GM18507 (cell line): Measurements from ENCODE around the gene SEMA4A.

Experiments used
- DNase-seq: peaks from one replicate; pipeline ENCODE4 v3.0.0; 2011; ENCODE audit warnings: low read depth; ENCODE audit not compliant: insufficient read length; ENCODE audit errors: extremely low spot score
- FAIRE-seq: peaks from 2 replicates; lab custom pipeline; 2011; peaks lifted over from hg19 to GRCh38; lab: Jason Lieb, UNC

The SEMA4A gene

GRCh38 chr1:156217871-156218270 lies 64.5 kb downstream of the SEMA4A start:
- DNase-seq (no peak), FAIRE-seq (no peak)

- no peak for FAIRE-seq
- DNase-seq: no peak
These were observed 66.8 kb downstream of the SEMA4A start for GRCh38 chr1:156220226-156220625.

GRCh38 chr1:156221986-156222692 lies 68.8 kb downstream of the SEMA4A start:
- FAIRE-seq (no peak), DNase-seq (no peak)

- DNase-seq (no peak), FAIRE-seq (no peak)
These were observed 72.3 kb downstream of the SEMA4A start for GRCh38 chr1:156225677-156226014.

DNA sequence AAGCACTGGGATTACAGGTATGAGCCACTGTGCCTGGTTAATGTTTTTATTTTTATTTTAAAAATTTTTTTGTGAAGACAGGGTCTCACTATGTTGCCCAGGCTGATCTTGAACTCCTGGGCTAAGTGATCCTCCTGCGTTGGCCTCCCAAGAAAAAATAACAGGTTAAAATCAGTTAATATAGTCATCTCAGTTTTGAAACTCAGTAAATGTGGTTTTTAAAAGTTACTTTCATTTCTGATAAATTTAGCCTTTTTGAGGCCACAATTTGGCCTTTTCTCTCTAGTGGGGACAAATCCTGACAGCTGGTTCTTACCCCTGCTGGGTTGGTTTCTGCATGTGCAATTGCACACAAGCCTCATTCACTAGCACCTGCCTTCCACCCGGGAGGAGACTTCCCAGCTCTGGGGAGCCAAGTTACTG lies 72.7 kb downstream of the SEMA4A start:
- peak; percentile 88 for FAIRE-seq
- DNase-seq: peak; percentile 52

- FAIRE-seq: no peak
- DNase-seq: no peak
These were observed 73.4 kb downstream of the SEMA4A start for GRCh38 chr1:156226782-156227181.
